NCI-H2196 treated with DMSO at 0.1 percent for 48 hours (cell line): Measurements from ENCODE around the gene CCDC88A.
"Not testable (repeated sequence)": the region's sequence is repeated elsewhere in the genome, so short reads cannot be mapped to it uniquely, and the experiment has no call there.

Experiments
- DNase-seq: peaks from one replicate; lab custom pipeline; 2025; ENCODE audit not compliant: unreplicated experiment; lab: John Stamatoyannopoulos, UW

Gene CCDC88A

GRCh38 chr2:55391155-55391554 lies 28.5 kb downstream of the CCDC88A start:
- no peak for DNase-seq

GRCh38 chr2:55385516-55385915 lies 34.1 kb downstream of the CCDC88A start:
- DNase-seq: not testable (repeated sequence)

DNA sequence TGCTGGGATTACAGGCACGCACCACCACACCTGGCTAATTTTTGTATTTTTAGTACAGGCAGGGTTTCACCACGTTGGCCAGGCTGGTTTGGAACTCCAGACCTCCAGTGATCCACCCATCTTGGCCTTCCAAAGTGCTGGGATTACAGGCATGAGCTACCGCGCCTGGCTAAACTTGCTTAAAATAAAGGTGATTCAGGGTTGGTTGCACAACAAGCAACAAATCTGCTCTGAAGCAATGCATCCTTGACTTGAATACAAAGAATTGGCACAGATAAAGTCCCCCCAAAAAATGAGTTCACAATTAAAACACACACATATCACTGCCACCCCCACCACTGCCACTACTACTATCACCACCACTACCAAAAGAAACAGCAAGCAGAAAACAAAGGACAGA lies 34.9 kb downstream of the CCDC88A start:
- DNase-seq: no peak

- no peak for DNase-seq
These were observed 48.3 kb downstream of the CCDC88A start for GRCh38 chr2:55371376-55371775.

GRCh38 chr2:55370208-55370607 lies 49.4 kb downstream of the CCDC88A start:
- no peak for DNase-seq

DNA sequence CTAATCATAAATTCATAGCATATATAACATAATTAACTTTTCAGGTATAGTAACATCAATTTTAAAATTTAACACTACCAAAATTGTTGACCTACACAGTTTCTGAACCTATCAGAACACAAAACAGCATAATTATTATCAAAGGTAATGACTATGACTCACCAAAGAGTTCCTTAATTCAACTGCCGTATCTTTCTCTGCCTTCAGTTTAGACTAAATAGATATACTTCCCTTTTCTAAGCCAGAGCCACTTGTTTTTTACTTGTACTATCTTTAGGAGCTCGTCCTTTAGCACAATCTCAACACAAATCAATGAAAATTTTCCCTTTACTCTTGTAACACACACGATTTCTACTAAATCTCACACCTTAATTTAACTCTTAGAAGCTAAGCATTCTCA lies 54.4 kb downstream of the CCDC88A start:
- no peak for DNase-seq

GRCh38 chr2:55364189-55365055 lies 55.2 kb downstream of the CCDC88A start:
- DNase-seq: no peak

DNA sequence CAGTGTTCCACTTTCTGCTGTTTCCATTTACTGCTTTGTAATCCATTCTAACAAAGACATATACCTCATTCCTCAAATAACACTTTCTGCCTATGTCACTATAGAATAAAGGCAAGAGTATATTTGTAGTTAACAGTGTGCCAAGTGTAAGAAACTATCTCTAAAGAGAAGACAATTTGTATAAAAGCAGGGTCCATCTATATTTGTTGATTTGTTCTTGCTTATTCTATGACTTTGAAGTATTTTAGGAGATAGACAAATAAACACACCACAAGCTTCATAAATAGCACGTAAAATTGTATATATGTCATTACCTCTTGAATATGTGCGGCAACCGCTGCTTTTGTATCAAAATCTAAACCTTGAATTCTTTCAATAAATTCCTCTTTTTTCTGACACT lies 56.0 kb downstream of the CCDC88A start:
- no peak for DNase-seq

GRCh38 chr2:55361465-55362189 lies 58.0 kb downstream of the CCDC88A start:
- DNase-seq: no peak

DNA sequence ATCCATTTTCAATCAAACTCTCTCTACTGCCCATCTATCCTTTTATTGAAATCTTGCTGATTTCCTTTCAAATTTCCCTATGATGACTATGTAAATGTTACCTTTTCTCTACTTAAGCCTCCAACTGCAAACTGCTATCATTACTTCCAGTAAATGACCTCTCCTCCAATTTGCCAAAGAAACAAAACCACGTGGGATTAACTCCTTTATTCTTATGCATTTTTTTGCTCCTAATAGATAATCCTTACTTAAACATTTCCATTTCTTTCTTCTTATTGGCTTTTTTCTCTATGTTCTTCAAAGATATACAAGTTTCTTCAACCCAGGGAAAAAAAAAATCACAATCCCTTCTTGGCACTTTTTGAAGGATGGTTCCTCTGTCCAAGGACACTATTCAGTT lies 61.2 kb downstream of the CCDC88A start:
- no peak for DNase-seq

DNA sequence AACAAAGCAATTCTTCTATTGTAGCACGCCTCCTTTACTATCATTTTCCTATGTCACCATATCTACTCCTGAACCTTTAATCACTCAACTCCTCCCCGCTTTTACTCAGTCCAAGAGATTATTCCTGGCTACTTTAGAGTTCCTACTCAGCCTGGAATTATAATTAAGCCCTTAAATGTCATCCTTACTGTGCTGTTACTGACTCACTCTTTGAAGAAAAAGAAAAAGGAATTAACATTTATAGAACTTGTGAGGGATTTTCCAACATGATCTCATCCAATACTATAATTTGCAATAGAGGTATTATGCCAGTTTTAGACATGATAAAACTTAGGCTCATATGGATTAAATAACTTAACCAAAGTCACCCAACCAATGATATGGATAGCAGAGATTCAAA lies 61.7 kb downstream of the CCDC88A start:
- DNase-seq: no peak

- DNase-seq: no peak
These were observed 62.5 kb downstream of the CCDC88A start for GRCh38 chr2:55357164-55357563.

DNA sequence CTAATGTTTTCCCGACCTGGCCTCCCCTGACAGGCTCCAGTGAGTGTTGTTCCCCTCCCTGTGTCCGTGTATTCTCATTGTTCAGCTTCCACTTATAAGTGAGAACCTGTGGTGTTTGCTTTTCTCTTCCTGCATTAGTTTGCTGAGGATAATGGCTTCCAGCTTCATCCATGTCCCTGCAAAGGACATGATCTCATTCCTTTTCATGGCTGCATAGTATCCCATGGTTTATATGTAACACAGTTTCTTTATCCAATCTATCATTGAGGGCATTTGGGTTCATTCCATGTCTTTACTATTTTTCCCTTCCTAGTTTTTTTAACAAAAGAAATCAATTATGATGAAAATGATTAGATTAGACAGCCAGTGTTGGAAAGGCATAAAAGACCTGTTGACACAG lies 63.5 kb downstream of the CCDC88A start:
- not testable (repeated sequence) for DNase-seq

GRCh38 chr2:55355451-55355850 lies 64.2 kb downstream of the CCDC88A start:
- no peak for DNase-seq

DNA sequence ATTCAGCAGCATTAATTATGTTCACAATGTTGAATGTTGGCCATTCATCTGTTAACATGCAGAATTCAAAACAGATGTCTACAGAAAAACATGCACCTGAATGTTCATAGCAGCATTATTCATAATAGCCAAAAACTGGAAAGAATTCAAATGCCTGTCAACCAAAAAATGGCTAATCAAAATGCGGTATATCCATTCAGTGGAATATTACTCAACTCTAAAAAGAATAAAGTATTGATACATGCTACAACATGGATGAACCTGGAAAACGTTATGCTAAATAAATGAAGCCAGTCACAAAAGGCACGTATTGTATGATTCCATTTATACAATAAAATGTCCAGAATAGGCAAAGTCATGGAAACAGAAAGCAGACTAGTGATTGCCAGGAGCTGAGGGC lies 68.0 kb downstream of the CCDC88A start:
- DNase-seq: no peak

DNA sequence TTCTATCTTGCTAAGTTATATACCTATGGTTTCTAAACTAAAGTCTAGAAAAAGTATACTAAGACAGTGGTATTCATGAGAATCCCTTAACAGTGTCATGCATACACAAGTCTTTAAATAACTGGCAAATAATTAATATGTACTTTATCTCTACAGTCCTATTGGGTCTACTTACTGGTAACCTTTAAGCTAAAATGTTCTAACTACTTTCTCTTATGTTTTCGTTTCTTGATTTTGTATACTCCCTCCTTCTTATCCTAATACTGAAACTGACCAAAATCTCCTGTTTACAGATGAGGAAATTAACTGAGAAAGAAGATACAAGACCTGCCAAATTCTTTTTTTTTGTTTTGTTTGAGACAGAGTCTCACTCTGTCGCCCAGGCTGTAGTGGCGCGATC lies 74.6 kb downstream of the CCDC88A start:
- no peak for DNase-seq

- DNase-seq: no peak
These were observed 81.4 kb downstream of the CCDC88A start for GRCh38 chr2:55338268-55338667.

DNA sequence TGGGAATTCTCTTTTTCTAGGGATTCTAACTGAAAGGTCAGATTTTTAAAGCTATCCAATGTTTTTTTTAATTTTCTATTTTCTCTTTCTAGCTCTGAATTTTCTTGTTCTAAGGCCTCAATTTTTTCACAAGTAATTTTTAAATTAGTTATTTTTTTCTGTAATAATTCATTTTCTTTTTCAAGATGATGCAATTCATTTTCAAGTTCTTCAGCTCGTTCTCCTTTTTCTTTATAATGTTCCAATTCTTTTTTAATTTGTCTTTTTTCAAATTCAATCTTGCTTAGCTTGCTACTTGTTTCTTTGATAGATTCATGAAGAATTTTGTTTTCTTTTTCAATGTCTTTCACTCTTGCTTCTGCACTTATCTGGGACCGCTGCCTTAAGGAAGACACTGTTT lies 84.9 kb downstream of the CCDC88A start:
- no peak for DNase-seq

GRCh38 chr2:55330541-55331297 lies 88.9 kb downstream of the CCDC88A start:
- DNase-seq: no peak

- DNase-seq: no peak
These were observed 92.0 kb downstream of the CCDC88A start for GRCh38 chr2:55327470-55328230.

DNA sequence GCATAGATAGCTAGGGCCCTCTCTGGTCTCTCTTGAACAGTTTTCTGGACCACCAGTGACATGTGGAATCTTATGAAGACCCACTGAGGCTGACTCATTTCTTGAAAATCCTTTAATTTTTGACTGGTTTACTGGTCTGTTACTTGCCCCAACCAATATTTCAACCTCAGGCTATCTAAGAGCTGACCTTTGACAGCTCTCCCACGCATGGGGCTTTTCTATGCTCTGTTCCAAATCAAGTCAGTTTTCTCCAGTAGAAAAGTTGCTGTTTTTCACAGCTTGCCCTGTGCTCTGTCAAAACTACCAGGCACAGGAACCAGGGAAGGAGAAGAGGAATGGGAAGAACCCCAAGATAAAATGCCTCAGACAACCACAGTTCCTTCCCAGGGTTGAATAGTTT lies 104.7 kb downstream of the CCDC88A start:
- DNase-seq: no peak
